GM21528 (cell line): ENCODE data around the gene HMGB2.

Experiments used
- ATAC-seq: cut with Tn5 transposase; IDR thresholded peaks from one replicate; pipeline ENCODE4 v1.9.1; 2021; ENCODE audit warnings: mild to moderate bottlenecking, moderate library complexity; ENCODE audit not compliant: unreplicated experiment, low FRiP score

The HMGB2 gene

DNA sequence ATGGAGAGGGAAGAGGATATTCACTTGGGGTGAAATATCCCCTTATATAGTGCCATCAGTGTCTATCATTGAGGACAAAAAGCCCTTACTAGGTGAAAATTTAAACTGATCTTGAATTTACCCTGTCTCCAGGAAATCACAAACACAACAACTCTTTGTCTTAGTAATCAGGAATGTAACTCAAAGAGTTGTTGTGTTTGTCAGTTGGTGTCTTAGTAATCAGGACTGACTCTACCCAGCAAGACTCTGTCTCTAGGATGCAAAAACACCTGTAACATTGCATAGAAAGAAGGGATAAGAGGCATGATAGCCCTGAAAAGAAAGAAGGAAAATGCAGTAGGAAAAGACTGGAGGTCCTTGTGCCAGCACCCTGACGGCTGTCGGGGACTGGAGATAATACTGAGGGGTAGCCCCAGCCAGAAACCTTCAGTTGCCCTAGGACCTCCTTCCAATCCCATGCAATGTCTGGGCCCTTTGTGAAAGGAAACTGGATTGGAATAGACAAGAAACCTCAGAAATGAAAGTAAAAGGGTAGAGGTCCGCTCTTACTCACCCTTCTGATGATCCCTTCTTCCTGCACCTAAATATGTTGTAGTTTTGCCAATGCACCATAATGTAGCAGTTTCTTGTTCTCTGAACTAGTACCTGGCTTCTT, 45.3 kb downstream of the HMGB2 start:
- ATAC-seq = peak; percentile 28

DNA sequence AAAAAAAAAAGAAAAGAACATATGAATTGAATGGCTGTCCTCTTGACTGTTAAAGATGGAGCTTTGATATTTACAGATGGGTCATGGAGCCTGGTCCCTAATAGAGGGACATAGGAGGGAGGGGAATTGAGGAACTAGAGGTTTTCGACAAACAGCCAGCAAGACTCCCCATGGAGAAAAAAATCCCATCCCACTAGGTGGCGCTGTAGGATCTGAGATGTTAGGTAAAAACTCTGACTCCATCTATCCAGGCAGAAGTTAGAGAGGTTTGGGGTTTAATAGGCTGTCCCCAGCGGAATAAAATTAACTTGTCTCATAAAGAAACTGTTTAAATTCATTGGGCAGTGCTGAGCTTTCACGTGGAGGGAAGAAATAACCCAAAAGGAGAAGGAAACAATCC, 45.9 kb downstream of the HMGB2 start:
- ATAC-seq = peak; percentile 78

DNA sequence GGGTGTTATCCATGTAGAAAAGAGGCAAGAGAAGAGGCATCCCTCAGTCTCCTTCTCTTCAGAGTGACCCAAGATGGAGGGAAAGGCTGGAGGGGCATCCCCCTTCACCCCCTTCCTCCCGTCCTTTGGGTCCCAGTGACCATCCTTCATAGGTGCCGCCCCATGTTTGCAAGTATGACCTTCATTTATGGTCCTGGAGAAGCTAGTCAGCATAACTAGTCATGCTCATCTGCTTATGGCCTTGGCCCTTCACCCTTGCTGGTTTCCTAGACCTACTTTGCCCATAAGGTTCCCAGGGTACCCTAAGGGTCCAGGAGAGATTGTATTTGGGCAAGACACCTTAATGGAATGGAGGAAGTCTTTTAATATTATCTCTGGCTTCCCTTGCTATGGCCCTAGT, 46.7 kb downstream of the HMGB2 start:
- ATAC-seq = no peak

DNA sequence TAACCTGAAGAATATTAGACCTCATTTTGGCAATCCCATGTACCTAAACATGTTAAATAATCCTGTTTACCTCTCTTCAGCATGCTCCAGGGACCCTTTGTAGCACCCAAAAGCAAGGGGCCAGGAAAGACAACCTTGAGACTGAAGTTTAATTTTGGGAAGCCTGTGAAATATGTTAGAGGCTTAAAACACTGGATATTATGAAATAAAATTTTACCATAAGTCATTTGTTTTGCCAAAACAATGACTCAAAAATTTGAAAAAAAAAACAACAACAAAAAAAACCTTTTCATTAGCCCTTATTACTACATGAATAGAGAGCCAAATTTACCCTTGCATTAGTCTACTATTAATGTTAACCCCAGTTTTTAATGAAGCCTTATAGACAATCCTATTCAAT, 49.7 kb downstream of the HMGB2 start:
- ATAC-seq = no peak

DNA sequence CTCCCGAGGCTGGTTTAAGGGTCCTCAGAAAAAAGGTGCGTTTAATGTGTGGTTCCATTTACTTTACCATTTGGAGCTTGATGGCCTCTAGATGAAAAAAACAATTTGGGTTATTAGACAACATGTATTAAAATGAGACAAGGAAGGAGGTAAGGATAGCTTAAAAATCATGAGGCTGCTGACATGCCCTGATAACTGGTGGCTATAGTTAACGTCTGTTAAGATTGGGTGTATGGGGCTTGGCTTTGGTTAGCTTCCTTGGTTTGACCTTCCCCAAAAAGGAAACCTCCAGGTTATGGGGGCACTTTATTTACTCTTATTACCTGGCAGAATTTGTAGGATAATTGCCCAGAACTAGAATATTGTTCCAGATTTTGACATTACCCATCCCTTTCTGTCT, 51.5 kb downstream of the HMGB2 start:
- no peak for ATAC-seq

DNA sequence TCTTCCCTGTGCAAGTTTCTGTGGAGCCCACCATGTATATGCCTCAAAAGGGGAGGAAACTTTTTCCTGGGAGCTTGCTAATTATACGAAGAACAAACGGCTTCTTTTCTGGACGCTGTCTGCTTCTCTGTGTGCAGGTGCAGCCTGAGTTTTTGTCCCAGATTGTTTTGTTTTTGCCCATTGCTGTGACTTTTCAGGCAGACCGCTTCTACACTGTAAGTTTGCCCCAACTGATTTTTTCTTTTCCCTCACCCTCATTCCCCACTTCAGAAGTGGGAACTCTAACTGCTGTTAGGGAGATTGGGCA, 51.9 kb downstream of the HMGB2 start:
- ATAC-seq = no peak

DNA sequence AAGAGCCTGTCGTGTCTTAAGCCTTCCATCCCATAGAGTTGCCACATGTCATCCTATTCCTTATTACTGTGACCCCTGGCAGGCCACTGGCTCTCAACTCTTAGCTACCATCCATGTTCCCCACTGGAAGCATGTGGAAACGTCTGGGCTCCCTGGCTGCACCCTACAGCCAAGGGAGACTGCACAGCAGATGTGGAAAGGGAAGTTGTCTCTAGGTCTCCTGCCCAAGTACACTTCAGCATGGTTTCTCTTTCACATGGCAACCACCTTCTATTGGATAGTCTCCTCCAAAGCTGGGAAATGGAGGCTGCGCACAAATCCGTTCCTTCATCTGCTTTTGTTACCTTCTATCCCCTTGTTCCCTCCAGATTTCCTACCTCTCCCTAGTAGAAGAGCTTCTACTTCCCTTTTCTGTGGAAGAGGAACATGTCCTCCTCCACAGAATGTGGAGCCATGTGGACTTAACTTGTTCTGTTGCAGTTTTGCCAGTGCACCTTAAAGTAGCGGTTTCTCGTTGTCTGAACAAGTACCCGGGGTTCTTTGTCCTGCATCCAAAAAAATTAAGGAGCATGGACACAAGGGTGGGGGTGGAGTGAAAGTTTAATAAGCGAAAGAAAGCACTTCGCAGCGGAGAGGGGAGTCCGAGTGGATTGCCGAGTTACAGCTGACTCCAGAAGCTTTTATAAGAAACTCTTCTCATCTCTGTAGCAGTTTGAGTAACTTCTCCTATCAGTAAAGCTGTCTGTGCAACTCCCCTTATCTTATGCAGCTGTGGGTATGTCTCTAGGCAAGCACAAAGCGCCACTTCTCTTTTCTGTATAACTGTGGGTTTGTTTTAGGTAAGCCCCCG, 52.5 kb downstream of the HMGB2 start:
- ATAC-seq = peak; percentile 60
